IMR-90 (cell line): ENCODE measurements around the gene PTBP1.

ENCODE experiments used
- CEBPB ChIP-seq: IDR thresholded peaks from 2 replicates; pipeline ENCODE4 v1.6.1; 2012; ENCODE audit warnings: low read depth, low read length, improper control_type of control experiment
- CTCF ChIP-seq: conservative IDR thresholded peaks from 2 replicates; pipeline ENCODE4 v1.5.1; 2012; ENCODE audit warnings: mild to moderate bottlenecking, low read depth, low read length, improper control_type of control experiment
- FOS ChIP-seq: fragments of 150-350 bp; IDR thresholded peaks from 2 replicates; pipeline ENCODE4 v1.6.1; 2016; ENCODE audit warnings: low read depth, low read length
- NFE2L2 ChIP-seq: fragments of 150-350 bp; IDR thresholded peaks from 2 replicates; pipeline ENCODE4 v1.6.1; 2016; ENCODE audit warnings: low read depth, mild to moderate bottlenecking, low read length
- POLR2A ChIP-seq: IDR thresholded peaks from 2 replicates; pipeline ENCODE4 v1.6.1; 2012; ENCODE audit warnings: mild to moderate bottlenecking, low read depth, low read length
- RAD21 ChIP-seq: IDR thresholded peaks from 2 replicates; pipeline ENCODE4 v1.6.1; 2012; ENCODE audit warnings: low read length, improper control_type of control experiment
- RFX5 ChIP-seq: IDR thresholded peaks from 2 replicates; pipeline ENCODE4 v1.8.0; 2012; ENCODE audit warnings: low read depth, mild to moderate bottlenecking, low read length, moderate library complexity

GRCh38 chr19:787536-787935, 9.7 kb upstream of the PTBP1 start:
- TF ChIP-seq CEBPB: no peak
- no peak for TF ChIP-seq CTCF
- TF ChIP-seq POLR2A: no peak
- TF ChIP-seq RFX5: no peak
- TF ChIP-seq NFE2L2: no peak
- no peak for TF ChIP-seq RAD21
- no peak for TF ChIP-seq FOS
